ENCODE data around the gene MOV10. TPM values are rescaled to one million over a fixed set of nuclear protein-coding genes. Genes with fewer than 3 reads are reported as not detected.

MOV10 gene
- total RNA-seq, 2 donors from 2014 or later: 113 to 124 TPM

DNA sequence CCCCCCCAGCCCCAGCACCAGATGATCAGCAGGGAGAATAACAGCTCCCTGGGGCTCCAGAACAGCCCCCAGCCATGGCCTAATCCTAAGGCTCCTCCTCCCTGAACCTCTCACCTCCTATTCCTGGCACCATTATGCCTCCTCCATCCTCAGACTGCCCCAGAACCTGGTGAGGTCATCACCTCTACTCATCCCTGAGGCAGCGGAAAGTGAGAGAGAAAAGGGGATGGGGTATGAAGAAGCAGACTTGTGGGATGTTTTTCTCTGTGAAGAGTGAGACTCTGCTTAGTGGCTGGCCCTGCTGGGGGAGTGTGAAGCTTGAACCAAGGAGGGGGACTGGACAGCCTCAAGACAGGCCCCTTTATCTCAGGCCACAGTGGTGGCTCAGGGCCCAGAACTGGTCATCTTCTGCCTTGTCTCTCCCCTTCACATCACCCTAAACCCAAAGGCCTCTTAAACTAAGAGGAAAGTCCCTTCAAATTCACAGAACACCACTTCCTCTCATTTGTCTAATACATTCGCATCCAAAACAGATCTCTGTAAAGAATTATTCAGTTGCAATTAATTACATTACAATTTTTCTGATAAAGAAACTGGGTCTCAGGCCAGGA is 42.9 kb downstream of the MOV10 start:
- H3K4me1 ChIP-seq (ENCODE audit: control insufficient read depth, insufficient read depth, low read length): peaks cover 6% of the 10 kb centered on the region
- H3K4me3 Mint-ChIP-seq: no peak overlapping the region

DNA sequence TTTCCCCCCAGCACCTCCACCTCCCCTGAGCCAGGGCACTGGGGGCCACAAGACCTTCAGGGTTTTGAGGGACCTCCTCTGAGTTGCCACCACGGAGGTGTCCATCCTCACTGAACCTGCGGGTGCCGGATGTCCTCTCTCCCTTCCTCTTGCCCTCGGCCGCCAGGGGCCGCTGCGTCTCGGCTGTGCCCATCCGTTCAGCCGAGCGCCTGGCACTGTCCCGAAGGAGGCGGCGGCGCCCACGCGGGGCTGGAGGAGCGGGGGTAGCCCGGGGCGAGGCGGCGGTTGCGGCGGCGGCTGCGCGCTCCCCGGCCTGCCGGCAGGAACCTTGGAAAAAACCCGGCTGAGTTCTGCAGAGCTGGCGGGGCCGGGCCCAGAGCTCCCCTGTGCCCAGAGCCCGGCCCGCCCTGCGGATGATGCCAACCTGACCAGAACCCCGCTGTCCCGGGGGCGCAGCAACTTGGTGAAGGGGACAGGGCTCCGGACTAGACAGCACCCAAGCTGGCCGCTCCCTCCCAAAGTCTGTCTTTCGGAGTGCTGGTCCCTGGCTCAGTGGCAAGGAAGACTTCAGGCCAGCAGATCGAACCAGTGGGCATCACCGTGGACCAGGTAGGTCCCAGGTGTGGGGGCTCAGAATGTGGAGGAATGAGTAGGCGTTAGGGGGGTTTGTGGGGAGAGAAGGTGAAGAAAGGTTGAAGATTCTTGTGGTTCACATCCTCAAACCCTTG is 44.4 kb downstream of the MOV10 start:
- peaks cover 9% of the 10 kb centered on the region for H3K4me1 ChIP-seq (ENCODE audit: control insufficient read depth, insufficient read depth, low read length)
- TF ChIP-seq, protein P1, sequence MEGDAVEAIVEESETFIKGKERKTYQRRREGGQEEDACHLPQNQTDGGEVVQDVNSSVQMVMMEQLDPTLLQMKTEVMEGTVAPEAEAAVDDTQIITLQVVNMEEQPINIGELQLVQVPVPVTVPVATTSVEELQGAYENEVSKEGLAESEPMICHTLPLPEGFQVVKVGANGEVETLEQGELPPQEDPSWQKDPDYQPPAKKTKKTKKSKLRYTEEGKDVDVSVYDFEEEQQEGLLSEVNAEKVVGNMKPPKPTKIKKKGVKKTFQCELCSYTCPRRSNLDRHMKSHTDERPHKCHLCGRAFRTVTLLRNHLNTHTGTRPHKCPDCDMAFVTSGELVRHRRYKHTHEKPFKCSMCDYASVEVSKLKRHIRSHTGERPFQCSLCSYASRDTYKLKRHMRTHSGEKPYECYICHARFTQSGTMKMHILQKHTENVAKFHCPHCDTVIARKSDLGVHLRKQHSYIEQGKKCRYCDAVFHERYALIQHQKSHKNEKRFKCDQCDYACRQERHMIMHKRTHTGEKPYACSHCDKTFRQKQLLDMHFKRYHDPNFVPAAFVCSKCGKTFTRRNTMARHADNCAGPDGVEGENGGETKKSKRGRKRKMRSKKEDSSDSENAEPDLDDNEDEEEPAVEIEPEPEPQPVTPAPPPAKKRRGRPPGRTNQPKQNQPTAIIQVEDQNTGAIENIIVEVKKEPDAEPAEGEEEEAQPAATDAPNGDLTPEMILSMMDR (conservative IDR thresholded peaks at IDR 0.05): peak; percentile 96
- H3K4me1 Mint-ChIP-seq: peaks cover 45% of the 10 kb centered on the region
- no peak overlapping the region for H3K4me3 ChIP-seq (ENCODE audit: low read length)
- H3K27me3 ChIP-seq (ENCODE audit: control insufficient read depth, insufficient read depth, low read length, poor library complexity, severe bottlenecking): peaks cover 46% of the 10 kb centered on the region
- no peak overlapping the region for H3K4me3 Mint-ChIP-seq
- H3K9me3 Mint-ChIP-seq: no peaks in the 10 kb centered on the region
- 34 to 81% methylated on average over 15 to 44 of the region's 44 CpGs for WGBS, 2 experiments (ENCODE audit: insufficient coverage in 1 of 2, insufficient read length in 1 of 2)
- no peak overlapping the region for H3K27ac ChIP-seq (ENCODE audit: low read depth, low read length)
- no peaks in the 10 kb centered on the region for H3K36me3 ChIP-seq (ENCODE audit: control insufficient read depth, insufficient read depth, low read length)
- no peaks in the 10 kb centered on the region for H3K9me3 ChIP-seq (ENCODE audit: control insufficient read depth, low read length)
- H3K27ac Mint-ChIP-seq: no peak overlapping the region
- no peaks in the 10 kb centered on the region for H3K36me3 Mint-ChIP-seq (ENCODE audit: low read depth)
- DNase-seq: peak; percentile 92
- H3K9ac ChIP-seq (ENCODE audit: extremely low read depth, low read length, poor library complexity, severe bottlenecking): no peak overlapping the region
- H3K27me3 Mint-ChIP-seq (ENCODE audit: insufficient read depth): peaks cover 70% of the 10 kb centered on the region

More for the DNA sequence above, 42.9 kb downstream of the MOV10 start:
- 83 to 100% methylated on average over 1 to 2 of the region's 2 CpGs for WGBS, 2 experiments (ENCODE audit: insufficient coverage in 1 of 2, insufficient read length in 1 of 2)
- Mint-ChIP-seq H3K4me1 (peaks cover 46% of the 10 kb centered on the region), H3K36me3 (ENCODE audit: low read depth) (no peaks in the 10 kb centered on the region), H3K27me3 (ENCODE audit: insufficient read depth) (peaks cover 74% of the 10 kb centered on the region), H3K27ac (no peak overlapping the region), H3K9me3 (no peaks in the 10 kb centered on the region)
- Histone ChIP-seq H3K36me3 (ENCODE audit: control insufficient read depth, insufficient read depth, low read length) (no peaks in the 10 kb centered on the region), H3K9me3 (ENCODE audit: control insufficient read depth, low read length) (no peaks in the 10 kb centered on the region), H3K27ac (ENCODE audit: low read depth, low read length) (no peak overlapping the region), H3K9ac (ENCODE audit: extremely low read depth, low read length, poor library complexity, severe bottlenecking) (no peak overlapping the region), H3K27me3 (ENCODE audit: control insufficient read depth, insufficient read depth, low read length, poor library complexity, severe bottlenecking) (peaks cover 56% of the 10 kb centered on the region), H3K4me3 (ENCODE audit: low read length) (no peak overlapping the region)
- peak; percentile 48 for DNase-seq
- TF ChIP-seq, protein P1 (conservative IDR thresholded peaks at IDR 0.05): no peak

DNA sequence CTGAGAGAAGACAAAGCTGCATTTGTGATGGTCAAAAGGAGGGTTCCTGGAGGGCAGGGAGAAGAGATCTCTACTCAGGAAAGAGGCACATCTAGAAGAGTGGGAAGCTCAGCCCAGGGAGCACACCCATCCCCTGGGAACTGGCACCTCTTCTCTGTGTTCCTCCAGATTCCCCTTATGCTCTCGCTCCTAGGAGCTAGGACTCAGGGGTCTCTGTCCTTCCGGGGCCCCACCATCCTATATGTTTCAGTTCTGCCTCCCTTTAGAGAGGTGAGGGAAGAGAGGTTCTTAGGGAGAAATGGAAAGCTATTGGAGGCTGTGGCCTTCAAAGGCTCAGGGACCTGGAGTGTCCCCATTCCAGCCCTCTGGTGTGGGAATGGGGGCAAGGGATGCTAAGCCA is 45.2 kb downstream of the MOV10 start:
- H3K27me3 Mint-ChIP-seq (ENCODE audit: insufficient read depth): peaks cover 64% of the 10 kb centered on the region
- WGBS, 2 experiments (ENCODE audit: insufficient coverage in 1 of 2, insufficient read length in 1 of 2): 84 to 100% methylated on average over 1 to 2 of the region's 2 CpGs
- peaks cover 38% of the 10 kb centered on the region for H3K27me3 ChIP-seq (ENCODE audit: control insufficient read depth, insufficient read depth, low read length, poor library complexity, severe bottlenecking)

More for the DNA sequence above, 45.2 kb downstream of the MOV10 start:
- H3K36me3 ChIP-seq (ENCODE audit: control insufficient read depth, insufficient read depth, low read length): no peaks in the 10 kb centered on the region
- TF ChIP-seq, protein P1 (conservative IDR thresholded peaks at IDR 0.05): no peak
- Mint-ChIP-seq H3K36me3 (ENCODE audit: low read depth) (no peaks in the 10 kb centered on the region), H3K4me1 (peaks cover 41% of the 10 kb centered on the region), H3K27ac (no peak overlapping the region), H3K9me3 (no peaks in the 10 kb centered on the region), H3K4me3 (no peak overlapping the region)
- H3K9ac ChIP-seq (ENCODE audit: extremely low read depth, low read length, poor library complexity, severe bottlenecking): no peak overlapping the region
- H3K27ac ChIP-seq (ENCODE audit: low read depth, low read length): no peak overlapping the region
- no peak overlapping the region for H3K4me3 ChIP-seq (ENCODE audit: low read length)
- H3K4me1 ChIP-seq (ENCODE audit: control insufficient read depth, insufficient read depth, low read length): peaks cover 9% of the 10 kb centered on the region
- no peaks in the 10 kb centered on the region for H3K9me3 ChIP-seq (ENCODE audit: control insufficient read depth, low read length)
- no peak for DNase-seq

All from endodermal cell (in vitro differentiated cells).